MCF 10A (cell line): Measurements from ENCODE around the gene BCAR3. TPM values are rescaled to one million over a fixed set of nuclear protein-coding genes. Genes with fewer than 3 reads are reported as not detected.

Experiments used
- BruUV-seq: library from RNA; stranded (reverse); fragments of 400-500 nt; replicated peaks from 2 replicates; lab custom pipeline; 2021; lab: Mats Ljungman, UMichigan
- CTCF ChIA-PET: fragments of 300-600 bp; sonication (Branson Sonifier 250); formaldehyde crosslinking; extraction: SDS; loops from one replicate; lab custom pipeline; 2021; ENCODE audit warnings: antibody characterized with exemption, inconsistent platforms; lab: Yijun Ruan, JAX
- POLR2A ChIA-PET: fragments of 300-600, 350-650 bp; sonication (Branson Sonifier 250); formaldehyde crosslinking; extraction: SDS; loops from one replicate; lab custom pipeline; 2020; ENCODE audit warnings: antibody characterized with exemption, inconsistent platforms; lab: Yijun Ruan, JAX
- DNase-seq: peaks from one replicate; pipeline ENCODE4 v3.0.0-alpha.2; 2018; ENCODE audit not compliant: unreplicated experiment
- H3K27ac Mint-ChIP-seq: one replicate; pipeline ENCODE4 v1.8.0; 2022; ENCODE audit warnings: mild to moderate bottlenecking, low read depth, mixed read lengths; ENCODE audit not compliant: unreplicated experiment
- H3K27me3 Mint-ChIP-seq: one replicate; pipeline ENCODE4 v1.8.0; 2022; ENCODE audit warnings: mixed read lengths; ENCODE audit not compliant: insufficient read depth, unreplicated experiment
- H3K36me3 Mint-ChIP-seq: one replicate; pipeline ENCODE4 v1.8.0; 2022; ENCODE audit warnings: mild to moderate bottlenecking, moderate library complexity, mixed read lengths; ENCODE audit not compliant: insufficient read depth, unreplicated experiment
- H3K4me1 Mint-ChIP-seq: one replicate; pipeline ENCODE4 v1.8.0; 2022; ENCODE audit warnings: mixed read lengths; ENCODE audit not compliant: insufficient read depth, unreplicated experiment
- H3K4me3 Mint-ChIP-seq: one replicate; pipeline ENCODE4 v1.8.0; 2022; ENCODE audit warnings: mild to moderate bottlenecking, moderate library complexity, mixed read lengths; ENCODE audit not compliant: unreplicated experiment
- H3K9me3 Mint-ChIP-seq: one replicate; pipeline ENCODE4 v1.8.0; 2022; ENCODE audit warnings: mixed read lengths; ENCODE audit not compliant: unreplicated experiment
- CTCF ChIP-seq: fragments of 200-600 bp; IDR thresholded peaks from one replicate; pipeline ENCODE4 v1.8.0; 2022; ENCODE audit warnings: antibody characterized with exemption, mild to moderate bottlenecking; ENCODE audit not compliant: unreplicated experiment
- intact Hi-C: fragments of 100-400 bp; cut with micrococcal nuclease; formaldehyde crosslinking; loops from 2 replicates; pipeline ENCODE4 v1.14.1; 2022
- total RNA-seq: library from RNA; stranded (reverse); gene quantifications from 2 replicates; pipeline ENCODE4 v1.2.3, GENCODE V29; 2022

BCAR3 gene
- total RNA-seq, 1 experiment from 2014 or later, result 130 TPM

- no peaks in the 10 kb centered on the region for H3K27me3 Mint-ChIP-seq
- no TSS peak for BruUV-seq
- H3K36me3 Mint-ChIP-seq, result peaks cover 86% of the 10 kb centered on the region
- ChIA-PET POLR2A (interaction anchor here (0.5 to 3.8 kb wide), 5 partner anchors 10 to 269 kb away, joined by 3 to 11 read pairs (median 4); partner anchors contain the start of gene DR1), CTCF (interaction anchor here (0.6 to 1.0 kb wide), 2 partner anchors 29 to 51 kb away, joined by 3 to 6 read pairs; no protein-coding TSS in a partner anchor)
- peaks cover 14% of the 10 kb centered on the region for H3K4me1 Mint-ChIP-seq
- intact Hi-C loops, result no loop called here
- no peak overlapping the region for H3K27ac Mint-ChIP-seq
- no peak overlapping the region for H3K4me3 Mint-ChIP-seq
- no peaks in the 10 kb centered on the region for H3K9me3 Mint-ChIP-seq
- no peak for DNase-seq
- TF ChIP-seq CTCF, result no peak
Measured at GRCh38 chr1:93578433-93578830, 103.2 kb downstream of the BCAR3 start.

GRCh38 chr1:93577536-93578432 is 103.9 kb downstream of the BCAR3 start:
- Mint-ChIP-seq H3K4me3 (no peak overlapping the region), H3K36me3 (peaks cover 86% of the 10 kb centered on the region), H3K27me3 (no peaks in the 10 kb centered on the region), H3K4me1 (peaks cover 18% of the 10 kb centered on the region), H3K9me3 (no peaks in the 10 kb centered on the region), H3K27ac (peak overlapping the region; percentile 16)
- TF ChIP-seq CTCF, result no peak
- no peak for DNase-seq
- CTCF ChIA-PET, result interaction anchor here (0.6 to 1.4 kb wide), 3 partner anchors 14 to 294 kb away, joined by 3 to 6 read pairs (median 3); no protein-coding TSS in a partner anchor
- BruUV-seq, result no TSS peak
- POLR2A ChIA-PET, result interaction anchor here (0.8 to 3.8 kb wide), 2 partner anchors 10 to 270 kb away, joined by 4 to 11 read pairs; no protein-coding TSS in a partner anchor
- intact Hi-C loops, result no loop called here

DNA sequence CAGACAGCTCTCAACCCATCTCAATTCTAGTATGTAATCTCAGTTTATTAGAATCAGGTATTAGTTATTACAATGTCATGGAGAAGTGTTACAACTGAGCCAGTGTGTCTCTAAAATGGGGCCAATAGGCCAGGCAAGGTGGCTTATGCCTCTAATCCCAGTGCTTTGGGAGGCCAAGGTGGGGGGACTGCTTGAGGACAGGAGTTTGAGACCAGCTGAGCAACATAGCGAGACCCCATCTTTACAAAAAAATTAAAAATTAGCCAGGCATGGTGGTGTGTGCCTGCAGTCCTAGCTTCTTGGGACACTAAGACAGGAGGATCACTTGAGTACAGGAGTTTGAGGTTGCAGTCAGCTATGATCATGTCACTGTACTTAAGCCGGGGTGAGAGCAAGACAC is 104.9 kb downstream of the BCAR3 start:
- POLR2A ChIA-PET, result interaction anchor here (1.3 to 3.8 kb wide), 2 partner anchors 9 to 39 kb away, joined by 3 to 11 read pairs; no protein-coding TSS in a partner anchor
- BruUV-seq, result no TSS peak
- Mint-ChIP-seq H3K27ac (no peak overlapping the region), H3K9me3 (no peaks in the 10 kb centered on the region), H3K4me3 (no peak overlapping the region), H3K36me3 (peaks cover 85% of the 10 kb centered on the region), H3K27me3 (no peaks in the 10 kb centered on the region), H3K4me1 (peaks cover 18% of the 10 kb centered on the region)
- no peak for DNase-seq
- CTCF ChIA-PET, result interaction anchor here (1.1 to 1.4 kb wide), 3 partner anchors 10 to 130 kb away, joined by 3 to 4 read pairs (median 3); no protein-coding TSS in a partner anchor
- no peak for TF ChIP-seq CTCF
- intact Hi-C loops, result no loop called here

GRCh38 chr1:93576346-93576745 is 105.3 kb downstream of the BCAR3 start:
- Mint-ChIP-seq H3K27me3 (no peaks in the 10 kb centered on the region), H3K4me1 (peaks cover 18% of the 10 kb centered on the region), H3K27ac (no peak overlapping the region), H3K9me3 (no peaks in the 10 kb centered on the region), H3K36me3 (peaks cover 85% of the 10 kb centered on the region), H3K4me3 (no peak overlapping the region)
- no peak for DNase-seq
- POLR2A ChIA-PET, result interaction anchor here (0.6 to 3.8 kb wide), 4 partner anchors 8 to 270 kb away, joined by 3 to 11 read pairs (median 3); no protein-coding TSS in a partner anchor
- intact Hi-C loops, result no loop called here
- no TSS peak for BruUV-seq
- CTCF ChIA-PET, result interaction anchor here (1.1 to 1.4 kb wide), 3 partner anchors 9 to 130 kb away, joined by 3 to 4 read pairs (median 3); no protein-coding TSS in a partner anchor
- no peak for TF ChIP-seq CTCF
